Osteoblast (primary cell): ENCODE measurements around the gene MGA. TPM values are rescaled to one million over a fixed set of nuclear protein-coding genes. Genes with fewer than 3 reads are reported as not detected.

Experiments used
- DNase-seq: peaks from one replicate; pipeline ENCODE4 v3.0.0; 2011; ENCODE audit warnings: low spot score, mixed read lengths; ENCODE audit not compliant: insufficient read length; ENCODE audit errors: missing footprints
- H2AFZ ChIP-seq: 2 replicates; pipeline ENCODE4 v1.6.0; 2011; ENCODE audit warnings: mild to moderate bottlenecking, low read length
- H3K27ac ChIP-seq: 2 replicates; pipeline ENCODE4 v1.5.1; 2011; ENCODE audit warnings: mild to moderate bottlenecking, low read depth, low read length, moderate library complexity
- H3K27me3 ChIP-seq: 2 replicates; pipeline ENCODE4 v1.6.0; 2012; ENCODE audit warnings: mild to moderate bottlenecking, control low read depth, inconsistent platforms, low read length, moderate library complexity; ENCODE audit not compliant: insufficient read depth
- H3K36me3 ChIP-seq: 2 replicates; pipeline ENCODE4 v1.5.1; 2011; ENCODE audit warnings: mild to moderate bottlenecking, low read length, control low read depth, moderate library complexity; ENCODE audit not compliant: insufficient read depth
- H3K4me1 ChIP-seq: 2 replicates; pipeline ENCODE4 v1.5.1; 2011; ENCODE audit warnings: mild to moderate bottlenecking, low read length, control low read depth, moderate library complexity; ENCODE audit not compliant: insufficient read depth
- H3K4me2 ChIP-seq: 2 replicates; pipeline ENCODE4 v1.6.0; 2011; ENCODE audit warnings: mild to moderate bottlenecking, low read length; ENCODE audit not compliant: insufficient read depth
- H3K4me3 ChIP-seq: fragments of 200-600 bp; sonication (generic); 3 replicates; pipeline ENCODE4 v1.5.1; 2012; ENCODE audit warnings: mild to moderate bottlenecking, low read length, inconsistent platforms; ENCODE audit not compliant: insufficient read depth
- H3K79me2 ChIP-seq: 2 replicates; pipeline ENCODE4 v1.6.0; 2012; ENCODE audit warnings: mild to moderate bottlenecking, low read length, control low read depth, inconsistent platforms; ENCODE audit not compliant: insufficient read depth
- H3K9me3 ChIP-seq: 2 replicates; pipeline ENCODE4 v1.5.1; 2011; ENCODE audit warnings: low read depth, low read length, control low read depth
- H4K20me1 ChIP-seq: 2 replicates; pipeline ENCODE4 v1.6.0; 2012; ENCODE audit warnings: mild to moderate bottlenecking, low read length, control low read depth; ENCODE audit not compliant: insufficient read depth
- CTCF ChIP-seq: IDR thresholded peaks from 2 replicates; pipeline ENCODE4 v1.5.1; 2011; ENCODE audit warnings: mild to moderate bottlenecking, low read depth, low read length, moderate library complexity; ENCODE audit errors: extremely low read depth
- total RNA-seq: library from RNA; depleted of rRNA; stranded (reverse); fragments of >200 nt; gene quantifications from 2 replicates; pipeline ENCODE4 v1.2.3, GENCODE V29; 2012

The MGA gene
- total RNA-seq, 1 donor: 40.2 TPM

- TF ChIP-seq CTCF: no peak
- no peak overlapping the region for H3K27ac ChIP-seq
Measured at GRCh38 chr15:41637086-41637485, 23.1 kb upstream of the MGA start.

GRCh38 chr15:41640985-41641384, 19.2 kb upstream of the MGA start:
- Histone ChIP-seq H3K9me3 (no peaks in the 10 kb centered on the region), H3K4me2 (no peak overlapping the region), H3K27ac (no peak overlapping the region), H4K20me1 (no peaks in the 10 kb centered on the region), H2AFZ (no peak overlapping the region), H3K4me1 (no peaks in the 10 kb centered on the region), H3K4me3 (no peak overlapping the region), H3K79me2 (peaks cover 2% of the 10 kb centered on the region), H3K36me3 (no peaks in the 10 kb centered on the region), H3K27me3 (no peaks in the 10 kb centered on the region)
- no peak for DNase-seq
- TF ChIP-seq CTCF: no peak

More at GRCh38 chr15:41637086-41637485, 23.1 kb upstream of the MGA start:
- Histone ChIP-seq H3K4me1 (no peaks in the 10 kb centered on the region), H3K4me2 (no peak overlapping the region), H2AFZ (no peak overlapping the region), H4K20me1 (no peaks in the 10 kb centered on the region), H3K4me3 (no peak overlapping the region), H3K79me2 (peaks cover 20% of the 10 kb centered on the region), H3K27me3 (no peaks in the 10 kb centered on the region), H3K36me3 (no peaks in the 10 kb centered on the region), H3K9me3 (no peaks in the 10 kb centered on the region)
- DNase-seq: no peak

GRCh38 chr15:41647262-41647661, 12.9 kb upstream of the MGA start:
- DNase-seq: no peak
- Histone ChIP-seq H3K27ac (no peak overlapping the region), H3K79me2 (peaks cover 3% of the 10 kb centered on the region), H3K4me1 (peaks cover 22% of the 10 kb centered on the region), H4K20me1 (no peaks in the 10 kb centered on the region), H3K4me3 (no peak overlapping the region), H2AFZ (no peak overlapping the region), H3K9me3 (no peaks in the 10 kb centered on the region), H3K4me2 (no peak overlapping the region), H3K36me3 (no peaks in the 10 kb centered on the region), H3K27me3 (no peaks in the 10 kb centered on the region)
- TF ChIP-seq CTCF: no peak

- Histone ChIP-seq H3K79me2 (peaks cover 3% of the 10 kb centered on the region), H3K4me2 (no peak overlapping the region), H3K27me3 (no peaks in the 10 kb centered on the region), H3K4me3 (no peak overlapping the region), H3K9me3 (no peaks in the 10 kb centered on the region), H4K20me1 (no peaks in the 10 kb centered on the region), H2AFZ (no peak overlapping the region), H3K27ac (peak overlapping the region; percentile 30), H3K36me3 (no peaks in the 10 kb centered on the region), H3K4me1 (peaks cover 22% of the 10 kb centered on the region)
- no peak for TF ChIP-seq CTCF
- DNase-seq: no peak
Measured at GRCh38 chr15:41648097-41648496, 12.1 kb upstream of the MGA start.
